GM18951 (cell line): Measurements from ENCODE around the gene ARL6IP5.

Experiments
- POLR2A ChIP-seq: IDR thresholded peaks from 4 replicates; pipeline ENCODE4 v1.6.1; 2011; ENCODE audit warnings: mild to moderate bottlenecking; ENCODE audit not compliant: insufficient read length, insufficient read depth; ENCODE audit errors: extremely low read depth
- in situ Hi-C: fragments of 300-500 bp; cut with MboI; formaldehyde crosslinking; loops from one replicate; pipeline ENCODE4 v1.12.0; 2022; ENCODE audit warnings: low sequenced_read_pairs, mixed read lengths, inconsistent platforms; ENCODE audit not compliant: unreplicated experiment

ARL6IP5 gene

DNA sequence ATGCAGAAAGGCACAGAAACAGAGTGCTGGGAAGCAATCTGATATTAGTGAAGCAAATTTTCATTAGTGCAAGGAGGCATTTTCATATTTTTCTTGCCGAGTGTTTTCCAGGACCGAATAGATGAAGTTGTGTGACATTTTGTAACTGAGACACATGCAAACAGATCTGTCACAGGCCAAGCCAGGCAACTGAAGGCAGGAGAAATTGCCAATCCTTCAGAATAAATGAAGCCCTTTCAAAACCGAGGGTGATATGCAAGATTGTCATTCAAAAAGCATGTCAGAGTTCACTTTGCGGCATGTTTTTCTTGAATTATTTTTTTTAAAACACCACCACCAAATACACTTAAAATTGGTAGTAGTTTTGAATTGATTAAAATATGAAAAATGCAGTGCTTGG lies 31.4 kb downstream of the ARL6IP5 start:
- in situ Hi-C loops: no loop called here
- no peak for TF ChIP-seq POLR2A

DNA sequence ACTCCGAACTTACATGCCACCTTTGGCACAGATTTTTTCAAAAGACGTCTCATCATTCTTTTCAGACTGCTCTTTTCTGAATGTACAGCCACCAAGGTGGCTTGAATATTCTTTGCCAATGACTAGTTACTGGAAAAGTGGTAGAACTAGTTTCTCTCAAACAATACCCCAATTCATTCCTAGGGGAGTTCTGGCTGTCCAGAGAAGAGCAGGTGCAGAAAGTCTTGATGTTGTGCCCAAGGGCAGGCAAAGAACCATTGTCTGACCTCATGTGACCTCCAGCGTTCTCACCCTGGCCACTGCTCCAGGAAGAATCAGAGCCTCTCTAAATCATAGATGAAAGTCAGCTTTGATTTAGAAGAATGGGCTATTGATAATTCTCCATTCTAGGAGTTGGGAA lies 32.2 kb downstream of the ARL6IP5 start:
- in situ Hi-C loops: no loop called here

DNA sequence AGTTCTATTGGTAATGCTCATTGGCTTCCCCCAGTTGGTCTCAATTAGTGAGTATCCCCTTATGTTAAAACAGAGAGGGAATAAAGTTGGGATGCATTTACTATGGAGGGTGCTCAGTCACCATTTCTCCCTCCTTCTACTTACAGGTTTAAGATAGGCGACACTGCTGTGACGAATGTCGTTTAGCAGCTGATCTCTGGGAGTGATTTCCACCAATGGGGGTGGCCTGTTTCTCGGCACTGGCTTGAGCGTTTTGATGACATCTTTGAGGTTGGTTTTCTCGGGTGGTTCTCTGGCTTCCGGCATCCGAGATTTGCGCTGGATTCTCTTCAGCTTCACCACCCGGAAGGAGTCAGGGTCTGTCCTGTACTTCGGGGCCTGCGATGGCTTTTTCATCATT lies 33.8 kb downstream of the ARL6IP5 start:
- TF ChIP-seq POLR2A: no peak
- in situ Hi-C loops: no loop called here

More for the DNA sequence above, 32.2 kb downstream of the ARL6IP5 start:
- no peak for TF ChIP-seq POLR2A

DNA sequence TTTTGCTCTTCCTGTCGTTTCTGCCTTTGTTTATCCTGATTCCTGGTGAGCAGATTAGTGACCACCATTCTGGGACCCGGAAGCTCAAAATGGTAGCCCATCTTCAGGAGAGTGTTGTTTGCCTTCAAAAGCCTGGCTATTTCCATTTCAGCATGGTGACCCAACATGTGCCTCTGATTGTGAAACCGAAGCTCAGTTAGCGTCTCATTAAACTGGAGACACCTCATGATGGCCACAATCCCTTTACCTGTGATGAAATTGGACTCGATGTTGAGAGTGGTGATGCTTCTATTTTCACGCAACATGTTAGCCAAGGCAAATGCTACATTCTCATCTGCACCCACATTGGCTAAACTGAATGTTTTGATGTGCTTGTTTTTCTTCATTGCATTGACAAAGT lies 34.4 kb downstream of the ARL6IP5 start:
- no peak for TF ChIP-seq POLR2A
- in situ Hi-C loops: no loop called here

DNA sequence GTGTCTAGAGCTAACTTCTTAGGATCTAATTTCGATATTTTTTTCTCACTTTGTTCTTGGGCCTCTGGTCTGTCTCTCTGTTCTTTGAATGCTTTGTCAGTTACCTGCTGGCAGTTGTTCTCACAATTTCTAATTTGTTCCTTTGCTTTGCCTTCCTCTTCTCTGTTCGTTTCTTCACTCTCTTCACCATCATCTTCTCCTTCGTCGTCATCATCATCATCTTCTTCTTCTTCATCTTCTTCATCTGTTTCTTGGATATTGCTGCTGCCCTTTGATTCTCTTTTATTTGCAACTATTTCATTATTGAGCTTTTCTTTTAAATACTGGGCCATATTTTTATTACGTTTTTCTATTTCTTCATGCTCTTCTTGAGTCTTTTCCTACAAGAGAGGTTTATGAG lies 34.9 kb downstream of the ARL6IP5 start:
- in situ Hi-C loops: no loop called here
- no peak for TF ChIP-seq POLR2A

DNA sequence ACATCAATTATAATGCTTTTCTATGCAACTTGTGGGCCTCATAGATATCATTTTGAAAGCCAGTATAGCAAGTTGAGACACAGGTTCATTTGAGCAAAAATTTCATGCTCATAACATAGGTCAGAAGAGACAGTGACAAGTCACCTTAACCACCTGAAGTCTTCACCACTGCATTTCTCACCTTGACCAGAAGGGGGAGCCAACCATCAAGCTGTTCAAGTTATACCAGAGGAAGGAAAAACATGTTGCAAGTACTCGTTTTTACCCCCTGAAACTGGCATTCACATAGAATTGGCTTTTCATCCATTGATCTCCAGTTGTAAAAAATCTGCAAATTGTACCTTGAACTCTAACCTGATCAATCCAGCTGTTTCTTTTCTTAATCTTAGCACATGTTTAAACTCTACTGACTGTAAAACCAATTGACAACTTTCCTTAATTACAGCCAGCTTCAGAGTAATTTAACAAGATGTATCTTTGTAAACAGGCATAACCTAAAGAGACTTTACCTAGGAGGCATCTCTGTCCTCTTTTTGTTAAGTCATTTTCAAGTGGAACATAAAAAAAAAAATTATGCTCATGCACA lies 36.2 kb downstream of the ARL6IP5 start:
- in situ Hi-C loops: no loop called here
- no peak for TF ChIP-seq POLR2A

DNA sequence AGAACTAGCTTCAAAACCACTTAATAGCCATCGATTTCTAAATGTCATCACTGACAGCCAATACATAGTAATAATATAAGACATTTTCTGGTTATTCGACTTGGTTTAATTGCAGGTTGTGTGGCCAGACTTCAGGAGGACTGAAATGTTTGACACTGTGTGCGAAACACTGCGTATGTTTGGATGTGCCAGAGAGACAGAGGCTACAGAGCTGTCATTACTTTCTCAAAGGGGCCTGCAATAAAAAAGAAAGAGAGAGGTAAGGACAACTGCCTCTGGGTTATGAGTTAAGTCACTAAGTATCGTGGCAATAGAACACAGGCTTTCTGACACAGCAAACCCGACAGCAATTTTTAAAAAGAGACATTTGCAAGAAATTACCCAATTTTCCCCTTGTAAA lies 36.8 kb downstream of the ARL6IP5 start:
- in situ Hi-C loops: no loop called here
- no peak for TF ChIP-seq POLR2A

DNA sequence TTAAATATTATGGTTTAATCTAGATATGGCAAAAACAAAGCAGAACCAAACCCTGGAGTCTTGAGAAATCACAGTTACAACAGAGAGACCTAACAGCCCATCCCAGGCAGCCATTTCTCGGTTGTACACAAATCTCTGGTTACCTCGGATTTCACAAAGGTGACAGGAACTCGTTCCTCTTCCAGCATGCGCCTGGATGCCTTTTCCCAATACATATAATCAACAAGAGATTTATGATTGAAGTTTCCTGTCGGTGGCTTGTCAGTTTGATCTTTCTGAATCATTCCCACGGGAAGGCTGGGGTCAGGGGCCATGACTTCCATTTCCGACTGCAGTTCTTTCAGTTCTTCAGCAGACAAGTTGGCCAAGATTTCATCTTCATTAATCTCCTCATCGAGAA lies 37.2 kb downstream of the ARL6IP5 start:
- in situ Hi-C loops: no loop called here
- TF ChIP-seq POLR2A: no peak

DNA sequence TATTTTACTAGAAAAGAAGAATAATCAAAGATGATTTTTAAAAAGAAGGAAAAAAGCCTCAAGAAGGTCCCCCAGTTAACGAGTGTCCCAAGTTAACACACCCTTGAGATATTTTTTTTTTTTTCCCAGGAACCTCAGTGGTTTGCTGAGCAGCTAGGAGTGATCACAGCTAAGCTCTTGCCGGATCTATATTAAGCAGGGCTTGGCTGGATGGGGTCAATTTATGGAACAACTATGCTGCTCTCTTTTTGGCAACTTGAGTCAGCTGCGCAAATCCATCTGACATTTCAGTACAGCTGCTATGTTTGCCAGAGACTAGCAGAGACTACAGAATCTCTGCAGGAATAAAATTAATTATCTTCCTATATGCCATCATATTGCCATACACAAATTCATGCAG lies 37.7 kb downstream of the ARL6IP5 start, which contains the start of gene LMOD3:
Gene LMOD3 (minus strand): TSS at position 193 of the 400 bp plus-strand sequence. CDS start 209 bp downstream, outside the sequence.
- in situ Hi-C loops: no loop called here
- no peak for TF ChIP-seq POLR2A

DNA sequence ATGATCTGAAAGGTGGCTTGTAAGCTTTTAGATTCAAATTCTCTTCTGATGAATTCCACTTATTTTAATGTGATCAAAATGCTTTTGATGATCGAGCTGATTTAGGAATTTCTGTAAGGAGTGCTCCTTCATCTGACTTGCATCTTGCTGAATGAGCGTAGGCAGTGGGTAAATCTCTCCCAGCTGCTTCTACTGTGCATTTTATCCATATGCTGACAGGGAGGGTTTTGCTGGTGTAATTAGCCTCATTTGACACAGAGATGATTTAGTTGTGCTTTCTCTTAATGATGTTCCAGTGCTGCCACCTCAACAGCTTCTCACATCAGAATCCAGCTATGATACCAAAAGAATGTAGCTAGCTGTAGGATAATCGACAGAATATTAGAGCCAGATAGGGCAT lies 41.5 kb downstream of the ARL6IP5 start:
- in situ Hi-C loops: no loop called here
- no peak for TF ChIP-seq POLR2A

DNA sequence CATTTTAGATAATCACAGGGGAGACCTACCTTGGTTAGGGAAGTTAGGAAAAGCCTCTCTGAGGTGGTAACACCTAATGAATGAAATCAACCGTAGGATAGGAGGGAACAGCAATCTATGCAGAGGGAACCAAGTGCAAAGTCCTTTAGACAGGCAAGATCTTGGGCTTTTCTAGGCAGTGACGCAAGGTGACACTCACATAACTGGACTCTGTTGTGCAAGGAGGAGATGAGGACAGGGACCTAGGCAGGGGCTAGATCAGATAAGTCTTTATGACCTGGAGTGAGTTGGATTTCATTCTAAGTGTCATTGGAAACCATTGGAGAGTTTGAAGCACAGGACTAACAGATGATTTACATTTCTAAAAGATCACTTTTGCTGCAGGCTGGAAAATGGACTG lies 42.3 kb downstream of the ARL6IP5 start:
- in situ Hi-C loops: no loop called here

DNA sequence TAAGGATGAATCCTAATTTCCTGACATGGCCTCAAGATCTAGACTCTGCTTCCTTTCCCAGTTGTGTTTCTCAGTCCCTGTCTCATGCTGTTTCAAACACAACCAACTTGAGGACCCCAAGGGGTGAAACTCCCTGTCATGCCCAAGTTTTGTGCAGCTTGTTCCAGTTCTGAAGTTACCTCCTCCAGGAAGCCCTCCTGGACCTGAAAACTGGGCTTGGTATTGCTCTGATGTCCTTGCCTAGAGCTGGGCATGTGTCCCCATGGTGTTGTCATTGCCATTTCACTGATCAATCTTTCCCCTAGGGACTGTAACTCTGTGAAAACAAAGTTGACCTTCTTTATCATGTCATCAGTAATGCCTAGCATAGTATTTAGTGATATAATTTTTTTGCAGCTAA lies 43.8 kb downstream of the ARL6IP5 start:
- in situ Hi-C loops: no loop called here
- no peak for TF ChIP-seq POLR2A

More for the DNA sequence above, 42.3 kb downstream of the ARL6IP5 start:
- no peak for TF ChIP-seq POLR2A

DNA sequence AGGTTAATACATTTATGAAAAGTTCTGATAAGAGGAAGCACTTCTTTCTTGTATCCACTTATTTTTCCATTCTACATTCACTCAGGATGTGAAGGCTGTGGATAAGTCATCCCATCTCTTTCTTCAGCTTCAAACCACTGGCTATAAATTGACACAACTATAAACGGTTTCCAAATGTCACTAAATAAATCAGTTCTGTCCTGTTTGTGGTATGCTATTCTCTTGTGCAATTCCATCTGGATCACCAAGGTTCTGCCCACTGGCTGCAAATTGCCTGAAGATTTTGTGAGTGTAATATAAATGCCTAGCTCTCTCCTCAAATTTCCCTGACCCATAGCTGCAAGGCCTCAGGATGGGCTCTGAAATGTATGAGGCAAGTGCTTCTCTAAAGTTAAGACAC lies 44.8 kb downstream of the ARL6IP5 start:
- TF ChIP-seq POLR2A: no peak
- in situ Hi-C loops: no loop called here

DNA sequence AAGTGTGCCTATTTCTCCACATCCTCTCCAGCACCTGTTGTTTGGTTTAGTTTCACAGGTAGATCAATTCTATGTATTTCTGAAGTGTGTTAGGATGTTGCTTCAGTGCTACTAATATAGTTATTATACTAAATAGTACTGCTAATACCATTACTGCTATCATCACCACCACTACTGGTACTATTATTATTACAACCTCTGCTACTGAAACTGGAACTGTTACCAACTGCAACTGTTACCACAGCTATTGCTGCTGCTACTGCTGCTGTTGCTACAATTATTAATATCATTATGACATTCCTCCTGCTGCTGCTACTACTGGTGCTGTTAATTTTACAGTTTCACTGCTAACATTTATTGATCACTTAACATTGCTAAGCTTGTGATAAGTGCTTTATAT lies 46.0 kb downstream of the ARL6IP5 start:
- TF ChIP-seq POLR2A: no peak
- in situ Hi-C loops: no loop called here

DNA sequence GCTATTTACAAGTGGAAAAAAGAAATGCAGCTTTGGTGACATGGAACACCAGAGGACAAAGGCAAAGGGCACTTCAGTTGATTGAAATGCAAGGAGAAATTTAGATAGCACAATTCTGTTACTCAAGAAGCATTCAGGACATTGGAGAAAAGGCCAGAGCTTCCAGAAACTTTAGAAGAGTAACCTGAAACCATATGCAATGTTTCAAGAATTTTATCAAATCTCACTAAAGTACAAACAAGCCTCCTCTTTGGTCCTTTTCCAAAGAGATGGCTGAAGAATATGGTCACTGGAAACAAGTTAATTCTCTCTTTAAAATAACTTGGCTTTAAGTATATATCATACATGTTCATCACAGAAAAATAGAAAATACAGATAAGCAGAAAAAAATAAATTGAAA lies 52.3 kb downstream of the ARL6IP5 start:
- no peak for TF ChIP-seq POLR2A
- in situ Hi-C loops: no loop called here
